NCI-H1092 treated with DMSO at 0.1 percent for 48 hours (cell line): Measurements from ENCODE around the gene LANCL3.
"Not testable (repeated sequence)": the region's sequence is repeated elsewhere in the genome, so short reads cannot be mapped to it uniquely, and the experiment has no call there.

Source experiments
- DNase-seq: peaks from one replicate; lab custom pipeline; 2025; lab: John Stamatoyannopoulos, UW

LANCL3 gene

DNA sequence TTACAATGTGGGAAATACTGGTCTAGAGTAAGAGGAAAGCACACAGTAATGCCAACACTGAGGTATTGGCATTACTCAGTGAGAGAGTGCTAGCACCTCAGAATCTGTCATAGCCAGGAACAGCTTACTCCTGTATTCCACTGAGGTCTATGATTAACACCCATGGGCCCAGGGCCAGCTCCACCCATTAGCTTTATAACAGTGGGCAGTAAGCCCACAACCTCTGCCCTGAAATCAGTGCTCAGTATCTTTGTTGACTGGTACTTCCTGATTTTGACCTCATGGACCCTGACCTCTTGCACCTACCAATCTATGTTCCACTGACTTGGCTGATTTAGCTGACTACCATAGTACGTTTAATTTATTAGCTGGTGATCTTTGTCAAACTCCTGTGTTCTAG is 56.1 kb downstream of the LANCL3 start:
- no peak for DNase-seq

DNA sequence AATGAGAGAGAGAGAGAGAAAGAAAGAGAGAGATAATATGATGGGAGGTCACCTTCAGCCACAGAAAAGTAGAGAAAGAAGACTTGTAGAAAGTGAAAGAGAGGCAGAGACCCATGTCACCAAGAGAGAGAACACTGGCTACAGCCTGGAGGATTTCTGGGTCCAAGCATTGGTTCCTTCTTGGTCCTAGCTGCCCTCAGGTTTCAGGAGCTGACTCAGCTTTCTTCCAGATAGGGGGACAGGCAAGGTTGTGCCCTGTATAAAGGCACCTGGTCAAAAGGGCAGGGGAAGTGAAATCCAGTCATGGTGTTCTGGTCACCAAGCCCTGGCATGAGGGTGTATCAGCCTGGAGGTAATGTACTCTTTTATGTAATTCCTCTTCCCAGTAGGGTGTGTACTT is 66.6 kb downstream of the LANCL3 start:
- DNase-seq: no peak

DNA sequence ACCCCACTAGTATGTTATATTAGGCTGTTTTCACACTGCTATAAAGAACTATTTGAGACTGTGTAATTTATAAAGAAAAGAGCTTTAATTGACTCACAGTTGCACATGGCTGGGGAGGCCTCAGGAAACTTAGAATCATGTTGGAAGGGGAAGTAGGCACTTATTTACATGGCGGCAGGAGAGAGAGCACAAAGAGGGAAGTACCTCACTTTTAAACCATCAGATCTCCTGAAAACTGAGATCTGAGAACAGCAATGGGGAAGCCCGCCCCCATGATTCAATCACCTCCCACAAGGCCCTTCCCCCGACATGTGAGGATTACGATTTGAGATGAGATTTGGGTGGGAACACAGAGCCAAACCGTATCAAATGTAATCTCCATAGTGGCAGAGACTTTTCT is 68.7 kb downstream of the LANCL3 start:
- DNase-seq: no peak

DNA sequence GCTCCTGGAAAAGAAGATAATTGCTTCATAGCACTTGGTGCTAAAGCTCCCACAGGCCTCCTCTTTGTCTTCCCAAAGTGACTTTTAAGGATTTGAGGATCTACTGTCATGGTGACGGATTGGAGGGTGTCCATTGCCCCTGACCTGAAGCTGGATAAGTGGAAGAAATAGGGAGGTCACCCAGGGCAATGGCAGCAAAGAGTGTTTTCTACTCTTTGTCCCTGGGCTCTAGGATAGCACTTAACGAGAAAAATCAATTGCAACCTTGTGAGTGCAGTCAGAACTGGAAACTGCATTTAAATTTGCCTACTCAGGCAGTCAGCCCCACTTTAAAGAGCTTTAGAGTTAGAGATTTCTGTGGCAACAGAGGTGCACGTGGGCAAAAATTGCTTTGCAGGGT is 70.4 kb downstream of the LANCL3 start:
- no peak for DNase-seq

DNA sequence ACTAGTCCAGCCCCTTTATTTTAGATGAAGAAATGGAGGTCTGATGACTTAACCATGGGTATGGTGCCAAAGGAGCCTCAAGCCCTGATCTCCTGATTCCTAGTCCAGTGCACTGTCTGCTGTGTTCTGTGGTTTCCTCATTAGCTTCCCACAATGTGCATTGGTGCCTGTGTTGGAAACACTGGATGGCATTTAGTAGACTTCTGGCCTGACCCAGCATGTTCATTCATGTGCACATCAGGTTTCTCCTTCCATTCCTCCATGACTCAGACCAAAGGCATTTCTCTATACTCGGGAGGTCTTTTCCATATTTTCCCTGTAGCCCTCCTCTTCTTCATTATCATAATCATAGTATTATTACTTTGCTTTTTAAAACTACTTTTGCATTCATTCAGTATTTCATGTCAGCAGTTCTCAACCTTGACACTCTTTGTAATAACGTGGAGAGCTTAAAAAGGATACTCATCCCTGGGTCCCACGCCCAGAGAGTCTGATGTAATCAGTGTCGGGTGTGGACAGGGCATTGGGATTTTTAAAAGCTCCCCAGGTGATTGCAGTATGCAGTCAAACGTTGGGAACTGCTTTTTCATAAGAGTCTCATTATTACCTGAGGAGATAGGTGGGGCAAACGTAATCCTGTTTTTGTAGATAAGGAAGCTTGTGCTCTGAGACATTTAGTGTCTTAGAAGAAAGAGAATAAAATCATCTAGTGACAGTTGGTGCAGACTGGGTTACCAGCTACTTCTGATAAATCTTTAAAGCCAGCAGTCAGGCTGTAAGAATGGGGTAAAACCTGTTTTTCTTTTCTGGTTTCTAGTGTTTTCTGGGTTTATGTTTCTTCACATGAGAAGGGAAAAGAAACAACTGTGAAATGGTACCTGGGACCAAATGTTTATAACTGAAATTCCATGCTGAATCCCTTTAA is 73.2 kb downstream of the LANCL3 start:
- DNase-seq: no peak

DNA sequence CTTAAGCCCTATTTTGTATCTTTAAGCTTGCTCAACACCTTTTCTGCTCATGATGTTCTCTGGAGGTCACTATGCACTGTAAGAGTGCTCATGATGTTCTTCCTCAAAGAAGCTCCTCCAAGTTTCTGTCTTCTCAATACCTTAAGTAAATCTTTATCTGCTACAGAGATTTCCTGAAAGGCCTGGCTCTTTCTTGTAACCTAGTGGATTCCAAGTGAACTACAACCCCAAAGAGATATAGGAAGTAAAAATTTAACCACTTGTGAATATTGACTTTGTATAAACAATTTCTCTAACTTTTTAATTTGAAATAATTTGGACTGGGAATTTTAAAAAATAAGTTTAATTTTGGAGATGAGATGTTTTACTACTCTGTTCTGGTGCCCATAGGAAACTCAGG is 74.8 kb downstream of the LANCL3 start:
- DNase-seq: no peak

DNA sequence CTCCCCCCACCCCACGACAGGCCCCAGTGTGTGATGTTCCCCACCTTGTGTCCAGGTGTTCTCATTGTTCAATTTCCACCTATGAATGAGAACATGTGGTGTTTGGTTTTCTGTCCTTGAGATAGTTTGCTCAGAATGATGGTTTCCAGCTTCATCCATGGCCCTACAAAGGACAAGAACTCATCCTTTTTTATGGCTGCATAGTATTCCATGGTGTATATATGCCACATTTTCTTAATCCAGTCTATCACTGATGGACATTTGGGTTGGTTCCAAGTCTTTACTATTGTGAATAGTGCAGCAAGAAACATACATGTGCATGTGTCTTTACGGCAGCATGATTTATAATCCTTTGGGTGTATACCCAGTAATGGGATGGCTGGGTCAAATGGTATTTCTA is 79.4 kb downstream of the LANCL3 start:
- not testable (repeated sequence) for DNase-seq

DNA sequence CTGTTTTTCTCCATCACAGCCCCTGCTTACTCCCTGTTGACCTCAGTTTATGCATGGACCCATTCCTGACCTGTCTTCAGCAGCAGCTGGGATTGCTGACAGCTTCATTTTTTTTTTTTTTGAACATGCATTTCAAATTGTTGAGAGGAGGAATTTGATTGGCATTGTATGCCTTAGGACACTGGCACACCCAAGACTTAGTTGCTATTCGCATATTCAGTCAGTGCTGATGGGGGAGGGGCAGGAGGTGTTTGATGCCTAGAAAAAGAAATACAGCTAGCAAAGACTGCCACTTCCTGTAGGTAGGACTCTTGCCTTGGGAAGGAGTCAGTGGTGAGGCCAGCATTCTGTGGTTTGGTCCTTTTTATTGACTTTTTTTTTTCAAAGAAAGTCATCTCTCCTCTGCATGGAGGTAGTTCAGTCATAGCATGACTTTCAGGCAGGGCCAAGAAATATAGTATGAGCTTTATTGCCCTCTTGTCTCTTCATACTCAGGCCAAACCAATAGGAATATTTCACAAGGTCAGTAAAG is 80.5 kb downstream of the LANCL3 start:
- no peak for DNase-seq

DNA sequence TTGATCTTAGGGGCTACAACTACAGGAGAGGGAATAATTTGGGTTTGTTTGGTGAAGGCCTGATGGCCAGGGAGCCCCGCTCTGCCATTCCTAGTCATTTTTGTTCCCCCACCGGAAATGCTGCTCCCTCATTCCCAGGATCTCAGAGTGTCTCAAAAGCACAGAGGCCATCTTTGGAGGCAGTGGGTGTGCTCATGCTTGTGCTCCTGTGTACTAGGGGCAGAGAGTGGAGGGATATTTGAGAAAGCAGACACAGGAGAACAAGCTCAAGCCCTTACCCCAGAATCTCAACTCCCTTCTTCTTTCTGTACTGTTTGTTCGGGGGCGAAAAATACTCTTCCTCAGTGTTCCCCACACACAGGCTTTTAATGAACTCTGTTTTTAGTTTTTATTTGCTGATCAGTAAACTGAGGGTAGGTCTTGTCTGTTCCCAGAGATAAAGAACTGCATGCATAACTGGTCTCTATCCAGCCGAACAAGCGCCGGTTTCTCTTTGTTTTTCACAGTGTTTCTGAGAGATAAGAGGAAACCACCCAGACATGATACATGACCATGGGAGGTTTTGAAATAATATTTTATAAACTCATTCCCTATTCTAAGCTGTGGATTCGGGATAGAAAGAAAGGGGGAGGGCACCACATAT is 81.2 kb downstream of the LANCL3 start:
- DNase-seq: no peak

DNA sequence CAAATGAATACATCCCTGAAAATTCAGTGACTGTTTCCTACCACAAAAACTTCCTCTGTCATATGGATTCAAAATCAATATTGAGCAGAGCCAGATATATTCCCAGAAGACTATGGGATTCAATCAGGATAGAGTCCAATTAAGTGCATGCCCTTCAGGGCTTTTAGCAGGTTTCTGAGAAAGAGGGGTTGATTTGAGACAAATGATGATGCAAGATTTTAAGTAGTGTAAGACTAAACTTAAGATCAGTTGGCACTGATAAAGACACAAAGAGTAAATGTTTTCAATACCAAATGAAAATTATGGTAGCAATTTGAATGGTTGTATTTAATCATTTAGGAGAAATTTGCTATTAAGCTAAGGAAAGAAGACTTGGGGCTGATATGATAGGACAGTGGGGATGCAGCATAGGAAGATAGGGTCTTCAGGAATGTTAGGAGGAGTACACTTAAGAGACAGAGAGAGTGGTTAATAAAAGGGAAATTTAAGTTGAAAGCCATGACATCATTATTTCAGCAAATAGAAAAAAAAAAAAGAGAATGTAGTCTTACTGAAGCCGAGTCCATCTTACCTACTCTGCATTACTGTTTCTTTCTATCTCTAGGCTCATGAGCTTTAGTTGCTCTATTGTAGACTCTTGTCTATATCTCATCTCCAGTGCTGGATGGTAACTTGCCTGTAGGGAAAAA is 82.1 kb downstream of the LANCL3 start:
- DNase-seq: no peak

DNA sequence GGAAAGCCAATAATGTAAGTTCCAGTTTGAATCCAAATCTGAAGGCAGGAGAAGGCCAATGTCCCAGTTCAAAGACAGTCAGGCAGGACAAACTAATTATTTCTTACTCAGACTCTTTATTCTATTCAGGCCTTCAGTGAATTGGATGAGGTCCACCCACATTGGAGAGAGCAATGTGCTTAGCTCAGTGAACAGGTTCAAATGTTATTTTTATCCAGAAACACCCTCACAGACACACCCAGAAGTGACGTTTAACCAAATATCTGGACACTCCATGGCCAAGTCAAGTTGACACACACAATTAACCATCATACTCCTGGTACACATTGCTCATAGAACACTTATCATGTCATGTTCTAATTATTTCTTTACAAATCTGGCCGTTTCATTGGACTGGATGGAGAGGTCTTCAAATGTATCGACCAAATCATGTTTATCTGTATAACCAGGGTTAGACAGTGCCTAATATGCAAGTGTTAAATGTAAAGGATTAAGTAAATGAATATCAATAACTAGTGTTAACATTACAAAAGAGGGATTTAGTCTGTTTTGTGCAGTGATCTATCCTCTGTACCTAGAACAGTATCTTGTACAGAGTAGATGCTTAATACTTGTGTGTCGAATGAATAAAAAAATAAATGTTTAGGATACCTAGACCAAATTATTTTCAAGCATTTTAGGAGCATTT is 87.0 kb downstream of the LANCL3 start:
- DNase-seq: no peak

DNA sequence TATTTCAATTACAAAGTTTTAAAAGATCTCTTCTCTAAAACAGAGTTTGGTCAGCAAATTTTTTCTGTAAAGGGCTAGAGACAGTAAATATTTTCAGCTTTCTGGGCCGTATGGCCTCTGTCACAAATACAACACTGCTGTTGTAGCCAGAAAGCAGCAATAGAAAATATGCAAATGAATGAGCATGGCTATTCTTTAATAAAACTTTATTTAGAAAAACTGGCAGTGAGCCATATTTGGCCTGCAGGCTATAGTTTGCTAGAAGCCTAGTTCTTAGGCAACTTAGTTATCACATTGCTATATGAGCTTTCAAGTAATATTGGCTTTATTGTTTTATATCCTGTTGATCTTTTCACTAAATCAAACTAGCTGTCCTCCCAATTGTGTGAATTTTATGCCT is 87.6 kb downstream of the LANCL3 start:
- DNase-seq: no peak

DNA sequence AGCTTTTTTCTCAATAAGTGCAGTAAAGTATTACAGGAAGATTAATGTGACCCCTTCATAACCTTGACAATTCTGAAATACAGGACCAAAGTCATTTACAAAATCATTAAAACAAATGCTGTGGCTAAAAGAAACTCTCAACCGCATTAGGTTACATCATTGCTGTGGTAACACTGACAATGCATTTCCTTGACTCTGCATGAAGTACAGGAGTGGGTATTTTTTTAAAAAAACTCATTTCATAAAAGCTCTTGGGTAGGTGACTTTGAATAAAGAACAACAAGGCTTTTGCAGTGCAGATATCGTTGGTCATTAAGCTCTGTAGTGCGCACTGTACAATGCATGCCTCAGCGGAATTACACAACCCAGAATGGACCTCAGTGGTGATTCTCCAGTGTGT is 90.7 kb downstream of the LANCL3 start:
- no peak for DNase-seq

DNA sequence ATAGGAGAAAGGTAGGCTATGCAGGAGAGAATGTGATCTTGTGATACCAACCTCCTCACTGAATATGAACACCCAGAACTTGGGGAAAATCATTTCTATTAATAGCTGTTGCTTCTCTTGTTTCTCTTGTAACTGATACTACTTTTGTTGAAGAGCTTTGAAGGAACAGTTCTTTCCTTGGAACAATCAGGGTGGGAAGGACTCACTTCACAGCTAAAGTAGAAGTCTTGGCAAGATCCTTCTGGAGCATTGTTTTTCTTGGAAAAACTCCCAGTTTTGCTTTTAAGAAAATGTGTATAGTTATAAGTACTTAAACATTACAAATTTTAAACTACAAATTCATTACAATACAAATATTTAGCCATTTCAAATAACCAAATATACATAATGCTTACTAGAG is 95.1 kb downstream of the LANCL3 start:
- no peak for DNase-seq

DNA sequence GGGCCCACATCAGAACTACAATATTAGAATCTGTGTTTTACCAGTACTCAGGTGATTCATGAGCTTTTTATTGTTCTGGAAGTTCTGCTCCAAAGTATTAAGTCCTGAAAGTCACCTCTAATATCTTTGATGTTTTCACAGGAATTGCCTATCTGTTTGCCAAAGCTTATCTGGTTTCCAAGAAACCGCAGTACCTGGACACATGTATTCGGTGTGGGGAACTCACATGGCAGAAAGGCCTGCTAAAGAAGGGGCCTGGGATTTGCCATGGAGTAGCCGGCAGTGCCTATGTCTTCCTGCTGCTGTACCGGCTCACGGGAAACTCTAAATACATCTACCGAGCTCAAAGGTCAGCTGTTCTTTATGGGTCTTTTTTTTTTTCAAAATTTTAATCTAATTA is 95.7 kb downstream of the LANCL3 start:
- no peak for DNase-seq

DNA sequence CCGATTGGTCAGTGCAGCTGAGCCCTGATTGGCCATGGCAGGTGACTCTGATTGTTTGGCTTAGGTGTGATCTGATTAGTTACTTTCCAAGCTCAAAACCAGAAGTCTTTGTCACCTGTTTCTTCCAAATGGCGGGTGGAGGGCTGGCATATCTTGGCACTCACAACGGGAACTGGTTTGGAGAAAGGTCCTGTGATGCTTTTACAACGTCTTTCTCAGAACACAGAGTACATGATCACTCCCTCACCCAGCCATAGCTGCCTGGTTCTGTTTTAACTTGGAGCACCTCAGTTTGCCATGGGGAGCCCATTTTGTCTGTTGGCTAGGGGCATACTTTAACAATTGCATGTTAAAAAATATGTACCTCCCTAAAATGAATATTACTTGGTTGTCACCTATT is 101.1 kb downstream of the LANCL3 start:
- no peak for DNase-seq

DNA sequence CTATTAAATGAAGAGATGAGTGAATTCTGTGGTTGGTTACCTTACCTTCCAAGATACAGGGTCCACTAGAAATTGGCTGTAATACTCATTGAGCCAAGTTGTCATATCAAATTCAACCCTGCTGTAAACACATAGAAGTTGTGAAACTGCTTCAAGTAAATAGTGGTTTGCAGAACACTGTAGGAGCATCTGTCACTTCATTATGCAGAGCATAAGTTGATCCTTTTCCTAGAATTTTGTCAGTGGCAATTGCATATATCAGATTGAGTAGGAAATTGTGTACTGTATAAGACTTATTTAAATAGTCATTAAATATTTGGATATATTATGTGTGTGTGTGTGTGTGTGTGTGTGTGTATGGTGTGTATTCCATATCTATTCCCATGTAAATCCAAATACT is 105.3 kb downstream of the LANCL3 start:
- DNase-seq: no peak

DNA sequence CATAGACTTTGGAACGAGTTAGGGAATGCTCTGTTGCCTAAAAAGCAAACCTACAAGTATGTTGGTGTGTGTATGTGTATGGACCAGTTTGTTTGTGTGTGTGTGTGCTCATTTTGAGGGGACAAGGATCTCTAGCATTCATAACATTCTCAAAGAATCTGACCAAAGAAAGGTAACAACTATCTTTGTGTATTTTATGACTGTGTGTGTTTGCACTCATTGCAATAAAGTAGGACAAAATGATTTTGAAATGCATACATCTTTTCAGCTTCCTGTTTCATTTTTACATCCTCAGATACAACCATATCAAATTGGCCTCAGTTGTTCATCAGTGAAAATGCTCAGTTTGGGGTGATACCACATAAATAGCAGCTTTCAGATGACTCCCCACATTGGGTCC is 105.8 kb downstream of the LANCL3 start:
- no peak for DNase-seq

DNA sequence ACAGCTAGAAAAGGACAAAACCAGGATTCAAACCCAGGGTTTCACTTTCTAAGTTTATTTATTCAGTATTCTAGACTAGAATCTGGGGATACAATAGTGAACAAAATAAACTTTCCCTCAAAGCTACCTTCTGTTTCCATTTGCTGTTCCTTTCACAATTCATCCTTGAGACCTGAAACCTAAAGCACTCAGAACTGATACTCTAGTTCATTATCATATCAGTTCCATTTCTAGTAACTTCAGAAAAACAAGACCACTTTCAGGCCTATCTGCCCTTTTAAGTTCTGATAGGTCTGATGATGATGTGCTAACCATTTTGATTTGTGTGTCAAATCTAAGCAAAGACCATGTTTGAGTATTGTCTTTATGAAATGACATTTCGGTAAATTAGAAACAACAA is 106.3 kb downstream of the LANCL3 start:
- no peak for DNase-seq

DNA sequence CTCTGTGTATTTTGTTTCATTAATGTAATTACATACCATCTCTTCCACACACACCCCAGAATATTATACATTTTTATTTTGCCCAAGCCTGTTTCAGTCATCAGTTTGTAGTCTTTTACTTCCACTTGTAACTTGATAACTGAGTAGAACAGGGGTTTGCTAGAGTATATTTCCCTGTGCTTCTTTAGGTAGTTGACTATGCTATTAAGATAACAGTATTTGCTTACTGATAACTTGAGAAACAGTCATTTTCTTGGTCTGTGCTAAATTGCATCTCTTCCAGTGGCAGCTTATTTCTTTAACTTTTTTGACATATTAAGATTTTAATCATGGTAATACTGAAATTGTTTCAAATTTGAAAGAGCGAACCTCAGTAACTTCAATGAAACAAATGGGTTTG is 107.1 kb downstream of the LANCL3 start:
- no peak for DNase-seq

DNA sequence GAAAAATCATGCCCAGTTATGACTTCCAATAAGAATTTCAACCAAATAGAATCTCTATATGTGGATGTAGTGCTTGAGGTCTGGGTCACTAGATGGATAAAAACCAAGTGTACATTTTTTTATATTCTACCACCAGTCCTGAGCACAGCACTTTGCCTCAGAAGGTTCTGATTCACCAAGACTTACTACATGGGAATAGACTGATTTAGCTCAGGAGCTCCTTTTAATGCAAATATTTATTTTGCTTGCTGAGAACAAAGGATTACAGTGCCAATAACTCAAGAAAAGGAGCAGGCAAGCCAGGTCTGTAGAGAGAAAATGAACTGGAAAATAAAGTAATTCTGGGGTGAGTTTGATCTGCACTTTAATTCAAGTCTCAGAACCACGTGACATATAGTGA is 107.8 kb downstream of the LANCL3 start:
- DNase-seq: no peak

DNA sequence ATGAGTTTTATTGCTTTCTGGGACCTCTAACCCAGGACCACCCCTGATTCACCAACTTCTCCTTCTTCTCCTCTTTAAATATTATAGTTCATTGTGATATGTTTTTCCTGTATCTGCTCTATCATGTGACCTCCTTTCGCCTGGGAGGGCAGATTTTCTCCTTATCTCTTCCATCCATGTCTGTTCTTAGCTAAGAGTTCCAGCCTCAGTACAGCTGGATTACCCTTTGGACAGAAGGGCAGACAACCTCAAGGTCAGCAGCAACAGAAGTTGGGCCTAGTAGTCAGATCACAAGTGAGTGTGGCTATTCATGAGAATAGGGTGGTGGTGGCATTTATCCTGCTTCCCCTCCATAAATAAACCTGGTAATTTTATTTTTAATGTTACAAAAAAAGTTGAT is 108.4 kb downstream of the LANCL3 start:
- DNase-seq: no peak
